Measurements from ENCODE around the gene STXBP6. TPM values are rescaled to one million over a fixed set of nuclear protein-coding genes. Genes with fewer than 3 reads are reported as not detected.

STXBP6 gene
- total and polyA plus RNA-seq, 2 of the 13 experiments (the other 11 are each of a cell fraction or from before 2014, with no cell fraction given), result 35.3 to 42.8 TPM

- TF ChIP-seq, protein P1, sequence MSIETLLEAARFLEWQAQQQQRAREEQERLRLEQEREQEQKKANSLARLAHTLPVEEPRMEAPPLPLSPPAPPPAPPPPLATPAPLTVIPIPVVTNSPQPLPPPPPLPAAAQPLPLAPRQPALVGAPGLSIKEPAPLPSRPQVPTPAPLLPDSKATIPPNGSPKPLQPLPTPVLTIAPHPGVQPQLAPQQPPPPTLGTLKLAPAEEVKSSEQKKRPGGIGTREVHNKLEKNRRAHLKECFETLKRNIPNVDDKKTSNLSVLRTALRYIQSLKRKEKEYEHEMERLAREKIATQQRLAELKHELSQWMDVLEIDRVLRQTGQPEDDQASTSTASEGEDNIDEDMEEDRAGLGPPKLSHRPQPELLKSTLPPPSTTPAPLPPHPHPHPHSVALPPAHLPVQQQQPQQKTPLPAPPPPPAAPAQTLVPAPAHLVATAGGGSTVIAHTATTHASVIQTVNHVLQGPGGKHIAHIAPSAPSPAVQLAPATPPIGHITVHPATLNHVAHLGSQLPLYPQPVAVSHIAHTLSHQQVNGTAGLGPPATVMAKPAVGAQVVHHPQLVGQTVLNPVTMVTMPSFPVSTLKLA (IDR thresholded peaks at IDR 0.05), result no peak
- TF ChIP-seq NAIF1 (CRISPR knock-in tag; IDR thresholded peaks at IDR 0.05; ENCODE audit: borderline replicate concordance) (peak; percentile 74; the same call in 1 of the 2 replicates), TBX2 (CRISPR knock-in tag; IDR thresholded peaks at IDR 0.05; ENCODE audit: borderline replicate concordance) (peak; percentile 91), HNRNPH1 (optimal IDR thresholded peaks at IDR 0.05; ENCODE audit: low read depth, low read length) (no peak), AGO2 (optimal IDR thresholded peaks at IDR 0.05; ENCODE audit: low read depth, low read length) (no peak), FOXK1 (CRISPR knock-in tag; IDR thresholded peaks at IDR 0.05; ENCODE audit: borderline replicate concordance, low read depth) (peak; percentile 84), RARA (CRISPR knock-in tag; IDR thresholded peaks at IDR 0.05) (peak; percentile 87), ZNF230 (CRISPR knock-in tag; IDR thresholded peaks at IDR 0.05) (0 out of 2 replicates have a peak, but pooled peaks have one; percentile 59), ZNF282 (IDR thresholded peaks at IDR 0.05; ENCODE audit: partially characterized antibody) (no peak), ATRX (CRISPR knock-in tag; IDR thresholded peaks at IDR 0.05; ENCODE audit: borderline replicate concordance) (no peak), ZNF552 (CRISPR knock-in tag; IDR thresholded peaks at IDR 0.05; ENCODE audit: borderline replicate concordance) (no peak), FOXA1 (IDR thresholded peaks at IDR 0.05) (peak; percentile 17; the same call in 1 of the 2 replicates), FOXA1 (CRISPR knock-in tag; IDR thresholded peaks at IDR 0.05) (peak; percentile 86), KAT7 (CRISPR knock-in tag; IDR thresholded peaks at IDR 0.05; ENCODE audit: borderline replicate concordance) (no peak), ZNF609 (CRISPR knock-in tag; IDR thresholded peaks at IDR 0.05; ENCODE audit: borderline replicate concordance) (peak; percentile 78; the same call in 1 of the 2 replicates), ATAD3A (CRISPR knock-in tag; IDR thresholded peaks at IDR 0.05) (no peak), GFI1 (CRISPR knock-in tag; IDR thresholded peaks at IDR 0.05; ENCODE audit: borderline replicate concordance) (peak; percentile 76; the same call in 1 of the 2 replicates), ELF1 (CRISPR knock-in tag; IDR thresholded peaks at IDR 0.05) (peak; percentile 66), CEBPG (CRISPR knock-in tag; IDR thresholded peaks at IDR 0.05) (peak; percentile 64), NFIC (IDR thresholded peaks at IDR 0.05; ENCODE audit: low read length) (peak; percentile 78; the same call in 1 of the 2 replicates), STAT6 (CRISPR knock-in tag; IDR thresholded peaks at IDR 0.05; ENCODE audit: borderline replicate concordance) (no peak), ZNF224 (CRISPR knock-in tag; IDR thresholded peaks at IDR 0.05) (no peak)
Observed at GRCh38 chr14:25034803-25035681, 14.9 kb downstream of the STXBP6 start (continued).

Measured in HepG2 (cell line).